NCI-H748 treated with DMSO at 0.1 percent for 48 hours (cell line): ENCODE data around the gene CTNNA1.

Experiments
- DNase-seq: peaks from one replicate; lab custom pipeline; 2025; lab: John Stamatoyannopoulos, UW

CTNNA1 gene

GRCh38 chr5:138966236-138966985 is 213.2 kb downstream of the CTNNA1 start:
- DNase-seq: no peak

- peak; percentile 13 for DNase-seq
Observed at GRCh38 chr5:138967791-138968448, 214.7 kb downstream of the CTNNA1 start.

- DNase-seq: no peak
Observed at GRCh38 chr5:138968601-138969000, 215.4 kb downstream of the CTNNA1 start.

GRCh38 chr5:138969323-138970002 is 216.2 kb downstream of the CTNNA1 start:
- peak; percentile 15 for DNase-seq

- no peak for DNase-seq
Observed at GRCh38 chr5:138972230-138972629, 219.0 kb downstream of the CTNNA1 start.

GRCh38 chr5:138972836-138973235 is 219.6 kb downstream of the CTNNA1 start:
- DNase-seq: peak; percentile 29

GRCh38 chr5:138974227-138975063 is 221.2 kb downstream of the CTNNA1 start:
- DNase-seq: no peak

- DNase-seq: no peak
Observed at GRCh38 chr5:138975098-138975847, 222.0 kb downstream of the CTNNA1 start.

- DNase-seq: no peak
Observed at GRCh38 chr5:138978080-138978479, 224.9 kb downstream of the CTNNA1 start.

- DNase-seq: no peak
Observed at GRCh38 chr5:138978581-138978980, 225.4 kb downstream of the CTNNA1 start.

- no peak for DNase-seq
Observed at GRCh38 chr5:138979684-138980280, 226.6 kb downstream of the CTNNA1 start.

- no peak for DNase-seq
Observed at GRCh38 chr5:138980441-138980840, 227.2 kb downstream of the CTNNA1 start.

GRCh38 chr5:138981131-138981530 is 227.9 kb downstream of the CTNNA1 start:
- no peak for DNase-seq

GRCh38 chr5:138981586-138981985 is 228.4 kb downstream of the CTNNA1 start:
- no peak for DNase-seq

- DNase-seq: no peak
Observed at GRCh38 chr5:138983984-138984383, 230.8 kb downstream of the CTNNA1 start.
